ENCODE data around the gene ADAMTS17.

DNA sequence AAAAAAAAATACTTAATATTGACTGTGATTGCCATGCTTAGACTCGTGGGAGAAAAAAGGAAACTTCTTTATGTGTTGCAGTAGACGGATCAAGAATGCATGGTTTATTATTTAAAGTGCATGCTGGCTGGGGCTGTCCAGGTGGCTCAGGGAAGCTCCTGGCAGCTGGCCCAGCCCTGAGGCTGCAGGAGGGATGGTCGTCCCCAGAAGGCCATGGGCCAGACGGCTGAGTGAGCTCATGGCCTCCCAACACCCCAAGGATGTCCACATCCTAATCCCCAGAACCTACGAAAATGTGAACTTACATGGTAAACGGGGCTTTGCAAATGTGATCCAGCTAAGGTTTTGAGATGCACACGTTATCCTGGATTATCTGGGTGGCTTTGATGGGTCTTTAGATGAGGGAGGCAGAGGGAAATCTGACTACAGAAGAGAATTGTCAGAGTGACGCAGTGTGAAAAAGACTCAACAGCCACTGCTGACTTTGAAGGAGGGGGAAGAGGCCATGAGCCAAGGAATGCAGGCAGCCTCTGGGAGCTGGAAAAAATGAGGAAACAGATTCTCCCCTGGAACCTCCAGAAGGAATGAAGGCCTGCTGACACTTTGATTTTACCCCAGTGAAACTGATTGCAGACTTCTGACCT is 29.8 kb downstream of the ADAMTS17 start:
- TF ChIP-seq, protein P1, sequence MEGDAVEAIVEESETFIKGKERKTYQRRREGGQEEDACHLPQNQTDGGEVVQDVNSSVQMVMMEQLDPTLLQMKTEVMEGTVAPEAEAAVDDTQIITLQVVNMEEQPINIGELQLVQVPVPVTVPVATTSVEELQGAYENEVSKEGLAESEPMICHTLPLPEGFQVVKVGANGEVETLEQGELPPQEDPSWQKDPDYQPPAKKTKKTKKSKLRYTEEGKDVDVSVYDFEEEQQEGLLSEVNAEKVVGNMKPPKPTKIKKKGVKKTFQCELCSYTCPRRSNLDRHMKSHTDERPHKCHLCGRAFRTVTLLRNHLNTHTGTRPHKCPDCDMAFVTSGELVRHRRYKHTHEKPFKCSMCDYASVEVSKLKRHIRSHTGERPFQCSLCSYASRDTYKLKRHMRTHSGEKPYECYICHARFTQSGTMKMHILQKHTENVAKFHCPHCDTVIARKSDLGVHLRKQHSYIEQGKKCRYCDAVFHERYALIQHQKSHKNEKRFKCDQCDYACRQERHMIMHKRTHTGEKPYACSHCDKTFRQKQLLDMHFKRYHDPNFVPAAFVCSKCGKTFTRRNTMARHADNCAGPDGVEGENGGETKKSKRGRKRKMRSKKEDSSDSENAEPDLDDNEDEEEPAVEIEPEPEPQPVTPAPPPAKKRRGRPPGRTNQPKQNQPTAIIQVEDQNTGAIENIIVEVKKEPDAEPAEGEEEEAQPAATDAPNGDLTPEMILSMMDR (IDR thresholded peaks at IDR 0.05), result no peak
- no peak for TF ChIP-seq POLR2A (IDR thresholded peaks at IDR 0.05)
